ENCODE results near the gene GPR22.

- TF ChIP-seq POLR2A (IDR thresholded peaks at IDR 0.05; ENCODE audit: low read depth, low read length): no peak
- TF ChIP-seq TAF1 (IDR thresholded peaks at IDR 0.05; ENCODE audit: borderline replicate concordance, low read depth, low read length): no peak
- no peak for TF ChIP-seq SMAD1 (IDR thresholded peaks at IDR 0.05; ENCODE audit: low read depth, partially characterized antibody)
- TF ChIP-seq ZBED1 (IDR thresholded peaks at IDR 0.05; ENCODE audit: borderline replicate concordance): no peak
- no peak for TF ChIP-seq CTCF (IDR thresholded peaks at IDR 0.05 in 2 of 3, conservative IDR thresholded peaks at IDR 0.05 in 1 of 3; ENCODE audit: control insufficient read depth in 2 of 3, extremely low read depth in 1 of 3, insufficient read depth in 1 of 3, low read depth in 3 of 3, low read length in 3 of 3)
- TF ChIP-seq JUNB (IDR thresholded peaks at IDR 0.05): no peak
- TF ChIP-seq E4F1 (IDR thresholded peaks at IDR 0.05; ENCODE audit: borderline replicate concordance, partially characterized antibody): no peak
- TF ChIP-seq RAD21 (IDR thresholded peaks at IDR 0.05; ENCODE audit: insufficient read depth, low read depth, low read length): no peak
- no peak for TF ChIP-seq EZH2 (IDR thresholded peaks at IDR 0.05; ENCODE audit: borderline replicate concordance, control insufficient read depth, low read depth, low read length)
- TF ChIP-seq SUZ12 (IDR thresholded peaks at IDR 0.05; ENCODE audit: unreplicated experiment): no peak
- no peak for TF ChIP-seq ZNF207 (IDR thresholded peaks at IDR 0.05; ENCODE audit: borderline replicate concordance)
- TF ChIP-seq POLR2AphosphoS5 (IDR thresholded peaks at IDR 0.05; ENCODE audit: low read length): no peak
- TF ChIP-seq KDM1A (IDR thresholded peaks at IDR 0.05; ENCODE audit: borderline replicate concordance): no peak
- TF ChIP-seq ETV6 (conservative IDR thresholded peaks at IDR 0.05 in 1 of 2, IDR thresholded peaks at IDR 0.05 in 1 of 2; ENCODE audit: borderline replicate concordance in 1 of 2, low read depth in 1 of 2): no peak
Observed at GRCh38 chr7:107503687-107504086, 33.8 kb downstream of the GPR22 start.

All from GM12878 (cell line).